Activated naive CD8-positive, alpha-beta T cell (primary cell): Measurements from ENCODE around the gene SNRNP70.
A peak's percentile ranks its signal among the peaks of the same experiment; 100 is the strongest.
"Not testable (repeated sequence)": the region's sequence is repeated elsewhere in the genome, so short reads cannot be mapped to it uniquely, and the experiment has no call there.

Source experiments
- H3K27ac Mint-ChIP-seq: one replicate; pipeline ENCODE4 v1.8.0; 2021; ENCODE audit warnings: mixed read lengths
- H3K27me3 Mint-ChIP-seq: one replicate; pipeline ENCODE4 v1.8.0; 2021; ENCODE audit warnings: mixed read lengths
- H3K36me3 Mint-ChIP-seq: one replicate; pipeline ENCODE4 v1.8.0; 2021; ENCODE audit warnings: mixed read lengths
- H3K4me1 Mint-ChIP-seq: one replicate; pipeline ENCODE4 v1.8.0; 2021; ENCODE audit warnings: low read depth, mixed read lengths
- H3K4me3 Mint-ChIP-seq: one replicate; pipeline ENCODE4 v1.8.0; 2021; ENCODE audit warnings: mild to moderate bottlenecking, mixed read lengths
- H3K9me3 Mint-ChIP-seq: one replicate; pipeline ENCODE4 v1.8.0; 2021; ENCODE audit warnings: low read depth, mixed read lengths

The SNRNP70 gene

GRCh38 chr19:49085020-49085867 is at the start of gene SNRNP70:
TSS of gene SNRNP70 (plus strand) at chr19:49085451. CDS start at chr19:49086415, 964 bp downstream.
- peaks cover 2% of the 10 kb centered on the region for H3K36me3 Mint-ChIP-seq
- H3K27me3 Mint-ChIP-seq, result no peaks in the 10 kb centered on the region
- H3K4me3 Mint-ChIP-seq, result peak within 1 kb of the TSS; percentile 96
- H3K27ac Mint-ChIP-seq, result peak within 1 kb of the TSS; percentile 93
- H3K4me1 Mint-ChIP-seq, result peaks cover 32% of the 10 kb centered on the region
- H3K9me3 Mint-ChIP-seq, result no peaks in the 10 kb centered on the region

DNA sequence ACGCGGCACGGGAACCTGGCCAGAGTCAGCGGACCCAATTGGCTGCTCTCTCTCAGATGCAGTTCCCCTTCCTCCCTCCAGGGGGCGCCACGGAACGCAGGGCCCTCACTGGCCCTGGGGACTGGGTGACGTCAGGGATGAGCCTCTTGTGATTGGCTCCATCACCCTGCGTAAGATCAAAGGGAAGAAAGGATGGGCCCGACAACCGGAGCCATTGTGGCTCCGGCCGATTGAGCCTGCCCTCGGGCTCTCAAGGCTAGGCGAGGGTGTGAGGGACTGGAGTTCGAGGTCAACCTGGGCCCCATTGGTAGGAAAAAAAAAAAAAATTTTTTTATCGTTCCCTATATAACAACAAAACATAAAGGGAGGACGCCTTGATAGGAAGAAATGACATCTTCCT is 48.4 kb upstream of the SNRNP70 start, which contains the start of gene CGB1:
TSS of gene CGB1 (minus strand) at position 81 of the 400 bp plus-strand sequence. CDS start 184 bp downstream, outside the sequence.
- not testable (repeated sequence) for H3K27me3 Mint-ChIP-seq, H3K4me3 Mint-ChIP-seq, H3K36me3 Mint-ChIP-seq, H3K9me3 Mint-ChIP-seq, H3K27ac Mint-ChIP-seq, H3K4me1 Mint-ChIP-seq

DNA sequence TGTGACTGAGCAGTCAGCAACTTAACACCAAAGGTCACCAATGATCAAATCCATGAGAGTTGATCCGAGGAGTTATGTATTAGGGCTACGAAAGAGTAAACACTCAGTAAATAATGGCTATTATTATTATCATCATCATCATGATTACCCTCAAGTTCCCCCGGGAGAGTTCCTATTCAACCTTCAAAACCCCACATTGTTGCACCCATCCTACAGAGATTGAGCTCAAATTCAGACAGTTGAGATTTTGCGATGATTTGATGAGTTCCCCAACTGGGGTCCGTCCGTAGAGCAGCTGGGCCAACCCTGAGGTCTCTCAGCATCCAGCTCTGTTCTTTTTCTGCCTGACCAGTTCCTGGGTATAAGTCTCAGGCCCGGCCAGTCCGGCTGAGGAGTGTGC is 47.1 kb upstream of the SNRNP70 start:
- H3K36me3 Mint-ChIP-seq, H3K27ac Mint-ChIP-seq, H3K9me3 Mint-ChIP-seq, H3K27me3 Mint-ChIP-seq, H3K4me3 Mint-ChIP-seq, H3K4me1 Mint-ChIP-seq: not testable (repeated sequence)

DNA sequence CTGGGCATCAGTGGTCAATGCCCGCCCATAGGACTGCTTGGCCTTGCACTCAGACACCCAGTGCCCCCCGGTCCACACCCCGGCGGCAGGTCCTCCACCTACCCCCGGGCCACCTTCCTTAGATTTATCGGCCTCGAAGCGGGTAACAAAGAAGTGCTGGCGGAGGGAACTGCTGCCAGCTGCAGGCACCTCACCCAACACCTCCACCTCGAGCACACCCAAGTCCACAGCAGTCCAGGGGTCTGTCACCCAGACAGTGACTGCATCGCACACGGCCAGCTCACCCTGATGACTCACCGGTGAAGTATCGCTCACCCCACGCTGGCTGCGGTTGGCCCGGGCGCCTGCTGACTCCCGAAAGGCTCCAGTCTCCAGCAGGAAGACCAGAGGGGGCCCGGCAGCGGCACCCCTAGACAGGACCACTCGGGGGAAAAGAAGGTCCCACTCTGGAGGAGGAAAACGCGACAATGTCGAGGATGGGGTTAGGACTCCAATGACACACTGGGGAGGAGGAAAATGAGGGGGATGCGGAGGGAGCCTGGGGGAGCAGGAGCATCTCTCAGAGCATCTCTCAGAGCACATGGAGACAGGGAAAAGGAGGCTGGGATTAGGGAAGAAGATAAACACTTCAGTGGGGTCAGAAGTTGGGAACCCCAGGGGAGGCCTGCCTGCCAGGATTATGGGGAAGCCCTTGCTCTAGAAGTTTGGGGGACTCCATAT is 46.5 kb upstream of the SNRNP70 start:
- not testable (repeated sequence) for H3K4me3 Mint-ChIP-seq, H3K4me1 Mint-ChIP-seq, H3K36me3 Mint-ChIP-seq, H3K27me3 Mint-ChIP-seq, H3K27ac Mint-ChIP-seq, H3K9me3 Mint-ChIP-seq

GRCh38 chr19:49039736-49040135 is 45.5 kb upstream of the SNRNP70 start:
- not testable (repeated sequence) for H3K27me3 Mint-ChIP-seq, H3K9me3 Mint-ChIP-seq, H3K27ac Mint-ChIP-seq, H3K36me3 Mint-ChIP-seq, H3K4me3 Mint-ChIP-seq, H3K4me1 Mint-ChIP-seq

GRCh38 chr19:49042177-49042576 is 43.1 kb upstream of the SNRNP70 start:
- Mint-ChIP-seq H3K27ac (no peak overlapping the region), H3K36me3 (no peaks in the 10 kb centered on the region), H3K4me3 (no peak overlapping the region), H3K9me3 (no peaks in the 10 kb centered on the region), H3K4me1 (no peaks in the 10 kb centered on the region), H3K27me3 (no peaks in the 10 kb centered on the region)

DNA sequence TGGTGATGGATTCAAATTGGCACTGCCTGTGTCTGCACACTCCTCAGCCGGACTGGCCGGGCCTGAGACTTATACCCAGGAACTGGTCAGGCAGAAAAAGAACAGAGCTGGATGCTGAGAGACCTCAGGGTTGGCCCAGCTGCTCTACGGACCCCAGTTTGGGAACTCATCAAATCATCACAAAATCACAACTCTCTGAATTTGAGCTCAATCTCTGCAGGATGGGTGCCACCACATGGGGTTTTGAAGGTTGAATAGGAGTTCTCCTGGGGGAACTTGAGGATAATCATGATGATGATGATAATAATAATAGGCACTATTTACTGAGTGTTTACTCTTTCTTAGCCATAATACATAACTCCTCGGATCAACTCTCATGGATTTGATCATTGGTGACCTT is 42.6 kb upstream of the SNRNP70 start:
- H3K27me3 Mint-ChIP-seq, H3K4me3 Mint-ChIP-seq, H3K4me1 Mint-ChIP-seq, H3K27ac Mint-ChIP-seq, H3K9me3 Mint-ChIP-seq, H3K36me3 Mint-ChIP-seq: not testable (repeated sequence)

DNA sequence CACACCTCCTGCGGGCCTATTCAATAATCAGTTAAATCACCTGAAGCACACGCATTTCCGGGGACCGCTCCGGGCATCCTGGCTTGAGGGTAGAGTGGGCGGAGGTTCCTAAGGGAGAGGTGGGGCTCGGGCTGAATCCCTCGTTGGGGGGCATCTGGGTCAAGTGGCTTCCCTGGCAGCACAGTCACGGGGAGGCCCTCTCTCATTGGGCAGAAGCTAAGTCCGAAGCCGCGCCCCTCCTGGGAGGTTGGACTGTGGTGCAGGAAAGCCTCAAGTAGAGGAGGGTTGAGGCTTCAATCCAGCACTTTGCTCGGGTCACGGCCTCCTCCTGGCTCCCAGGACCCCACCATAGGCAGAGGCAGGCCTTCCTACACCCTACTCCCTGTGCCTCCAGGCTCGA is 41.7 kb upstream of the SNRNP70 start, which contains the start of gene CGB5:
TSS of gene CGB5 (plus strand) at position 301 of the 400 bp plus-strand sequence. CDS start 362 bp downstream, outside the sequence.
- H3K4me3 Mint-ChIP-seq, H3K36me3 Mint-ChIP-seq, H3K27me3 Mint-ChIP-seq, H3K9me3 Mint-ChIP-seq, H3K4me1 Mint-ChIP-seq, H3K27ac Mint-ChIP-seq: not testable (repeated sequence)

DNA sequence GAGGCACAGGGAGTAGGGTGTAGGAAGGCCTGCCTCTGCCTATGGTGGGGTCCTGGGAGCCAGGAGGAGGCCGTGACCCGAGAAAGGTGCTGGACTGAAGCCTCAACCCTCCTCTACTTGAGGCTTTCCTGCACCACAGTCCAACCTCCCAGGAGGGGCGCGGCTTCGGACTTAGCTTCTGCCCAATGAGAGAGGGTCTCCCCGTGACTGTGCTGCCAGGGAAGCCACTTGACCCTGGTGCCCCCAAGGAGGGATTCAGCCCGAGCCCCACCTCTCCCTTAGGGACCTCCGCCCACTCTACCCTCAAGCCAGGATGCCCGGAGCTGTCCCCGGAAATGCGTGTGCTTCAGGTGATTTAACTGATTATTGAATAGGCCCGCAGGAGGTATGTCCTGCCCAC is 36.2 kb upstream of the SNRNP70 start, which contains the start of gene CGB8:
TSS of gene CGB8 (minus strand) at position 101 of the 400 bp plus-strand sequence. CDS start 372 bp downstream, outside the sequence.
- H3K4me1 Mint-ChIP-seq, H3K9me3 Mint-ChIP-seq, H3K4me3 Mint-ChIP-seq, H3K36me3 Mint-ChIP-seq, H3K27me3 Mint-ChIP-seq, H3K27ac Mint-ChIP-seq: not testable (repeated sequence)

- H3K27me3 Mint-ChIP-seq, H3K4me3 Mint-ChIP-seq, H3K4me1 Mint-ChIP-seq, H3K9me3 Mint-ChIP-seq, H3K36me3 Mint-ChIP-seq, H3K27ac Mint-ChIP-seq: not testable (repeated sequence)
These were observed 35.4 kb upstream of the SNRNP70 start for GRCh38 chr19:49049834-49050233.

DNA sequence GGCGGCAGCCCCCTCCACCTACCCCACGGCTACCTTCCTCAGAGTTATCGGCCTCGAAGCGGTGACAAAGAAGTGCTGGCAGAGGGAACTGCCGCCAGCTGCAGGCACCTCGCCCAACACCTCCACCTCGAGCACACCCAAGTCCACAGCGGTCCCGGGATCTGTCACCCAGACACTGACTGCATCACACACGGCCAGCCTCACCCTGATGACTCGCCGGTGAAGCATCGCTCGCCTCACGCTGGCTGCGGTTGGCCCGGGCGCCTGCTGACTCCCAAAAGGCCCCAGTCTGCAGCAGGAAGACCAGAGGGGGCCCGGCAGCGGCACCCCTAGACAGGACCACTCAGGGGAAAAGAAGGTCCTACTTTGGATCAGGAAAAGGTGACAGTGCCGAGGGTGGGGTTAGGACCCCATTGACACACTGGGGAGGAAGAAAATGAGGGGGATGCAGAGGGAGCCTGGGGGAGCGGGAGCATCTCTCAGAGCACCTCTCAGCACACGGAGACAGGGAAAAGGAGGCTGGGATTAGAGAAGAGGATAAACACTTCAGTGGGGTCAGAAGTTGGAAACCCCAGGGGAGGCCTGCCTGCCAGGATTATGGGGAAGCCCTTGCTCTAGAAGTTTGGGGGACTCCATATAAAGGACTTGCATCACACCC is 34.7 kb upstream of the SNRNP70 start:
- H3K4me3 Mint-ChIP-seq, H3K36me3 Mint-ChIP-seq, H3K9me3 Mint-ChIP-seq, H3K27ac Mint-ChIP-seq, H3K4me1 Mint-ChIP-seq, H3K27me3 Mint-ChIP-seq: not testable (repeated sequence)

DNA sequence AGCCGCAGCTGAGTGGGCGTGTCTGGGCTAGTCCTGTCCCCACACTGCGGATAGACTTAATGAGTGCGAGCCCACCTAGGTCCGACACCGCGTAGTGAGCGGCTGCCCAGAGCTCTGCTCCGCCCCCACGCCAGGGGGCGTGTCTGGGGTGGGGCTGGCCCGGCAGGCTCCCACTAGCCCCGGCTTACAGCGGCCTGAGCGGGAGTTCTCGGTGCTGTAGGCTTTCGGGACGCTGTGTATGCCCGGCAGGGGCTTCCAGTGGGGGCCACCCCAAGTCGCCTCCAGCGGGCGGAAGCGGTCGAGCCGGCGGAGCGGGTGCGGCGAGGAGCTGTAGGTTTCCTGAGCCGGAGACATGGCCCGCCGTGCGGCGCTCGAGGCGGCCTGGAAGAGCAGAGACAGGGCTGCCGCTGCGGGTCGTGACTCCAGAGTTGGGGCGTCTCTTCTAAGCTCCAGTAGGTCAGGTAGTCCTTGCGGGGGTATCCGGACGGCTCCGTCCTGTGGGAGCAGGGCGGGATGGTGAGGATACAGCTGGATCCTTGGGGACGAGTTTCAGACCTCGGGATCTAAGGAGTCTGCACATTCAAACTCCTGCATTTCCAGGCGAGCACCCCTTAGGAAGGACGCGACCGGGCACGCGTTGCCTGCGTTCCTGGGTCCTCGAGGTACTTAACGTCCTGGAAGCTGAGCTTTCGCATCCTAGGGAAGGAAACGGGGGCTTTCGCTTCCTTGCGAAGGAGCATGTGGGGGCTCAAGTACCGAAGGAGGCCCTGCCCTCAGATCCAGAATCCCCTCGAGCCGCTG is 28.9 kb upstream of the SNRNP70 start:
- peaks cover 12% of the 10 kb centered on the region for H3K27me3 Mint-ChIP-seq
- H3K9me3 Mint-ChIP-seq, result no peaks in the 10 kb centered on the region
- H3K27ac Mint-ChIP-seq, result no peak overlapping the region
- H3K36me3 Mint-ChIP-seq, result no peaks in the 10 kb centered on the region
- peak overlapping the region; percentile 89 for H3K4me3 Mint-ChIP-seq
- H3K4me1 Mint-ChIP-seq, result peaks cover 15% of the 10 kb centered on the region

DNA sequence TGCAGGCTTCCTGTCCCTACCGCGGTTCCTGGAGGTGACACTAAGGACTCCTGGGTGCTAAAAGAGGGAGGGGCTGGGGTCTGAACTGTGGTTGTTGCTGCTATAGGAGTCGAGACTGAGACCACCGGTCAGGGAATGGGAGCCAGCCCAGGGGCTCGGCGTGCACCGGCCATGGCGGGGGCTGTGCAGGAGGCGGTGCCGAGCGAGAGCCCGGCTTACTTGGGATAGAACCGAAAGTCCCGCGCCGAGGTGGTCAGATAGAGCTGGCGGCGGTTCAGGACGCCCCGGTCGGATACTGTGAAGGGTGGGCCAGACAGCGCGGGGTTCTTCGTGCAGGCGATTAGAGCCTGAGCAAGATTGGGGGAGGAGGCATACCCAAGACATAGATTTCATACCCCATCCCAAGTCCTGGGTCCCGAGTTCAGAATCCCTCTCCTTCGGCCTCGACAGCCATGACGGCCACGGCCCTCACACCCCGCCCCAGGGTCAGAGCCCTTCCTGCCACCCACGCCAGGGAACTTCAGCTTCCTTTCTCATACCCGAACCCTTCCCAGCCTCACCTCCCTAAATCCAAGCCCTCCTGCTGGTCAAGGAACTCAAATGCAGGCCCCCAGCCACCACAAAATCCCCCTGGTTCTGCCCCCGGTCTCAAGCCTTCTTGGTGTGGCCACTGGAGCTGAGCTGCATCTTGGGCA is 28.2 kb upstream of the SNRNP70 start:
- Mint-ChIP-seq H3K4me3 (peak overlapping the region; percentile 89), H3K4me1 (peaks cover 15% of the 10 kb centered on the region), H3K27me3 (peaks cover 12% of the 10 kb centered on the region)
- H3K9me3 Mint-ChIP-seq, H3K27ac Mint-ChIP-seq, H3K36me3 Mint-ChIP-seq: not testable (repeated sequence)

GRCh38 chr19:49057636-49058234 is 27.5 kb upstream of the SNRNP70 start, which contains the start of gene CGB7:
TSS of gene CGB7 (minus strand) at chr19:49057749. CDS start at chr19:49055375, 2,374 bp downstream.
- H3K9me3 Mint-ChIP-seq, result no peaks in the 10 kb centered on the region
- peaks cover 12% of the 10 kb centered on the region for H3K27me3 Mint-ChIP-seq
- H3K4me1 Mint-ChIP-seq, result peaks cover 15% of the 10 kb centered on the region
- H3K27ac Mint-ChIP-seq, result no peak within 1 kb of the TSS
- H3K4me3 Mint-ChIP-seq, result peak within 1 kb of the TSS; percentile 89
- H3K36me3 Mint-ChIP-seq, result no peaks in the 10 kb centered on the region
